Common myeloid progenitor, CD34-positive (primary cell): ENCODE results near the gene GCNT1.
"Not testable (repeated sequence)": the region's sequence is repeated elsewhere in the genome, so short reads cannot be mapped to it uniquely, and the experiment has no call there.

Experiments used
- CTCF ChIA-PET: fragments of 350-600 bp; sonication (Branson Sonifier 250); formaldehyde crosslinking; loops from one replicate; lab custom pipeline; 2021; ENCODE audit warnings: antibody characterized with exemption; lab: Charles Lee
- POLR2A ChIA-PET: fragments of 350-600 bp; sonication (Branson Sonifier 250); formaldehyde crosslinking; loops from one replicate; lab custom pipeline; 2021; ENCODE audit warnings: antibody characterized with exemption; lab: Charles Lee
- DNase-seq, 3 donors: peaks; one replicate each; pipeline versions ENCODE4 v3.0.0 to v3.0.0-alpha.2; 2013
- H3K27ac ChIP-seq, 2 experiments: 1 replicate in 1 of 2; 2 replicates in 1 of 2; pipeline ENCODE4 v1.7.0; 2013; ENCODE audit warnings: inconsistent platforms in 2 of 2, low read length in 2 of 2, mild to moderate bottlenecking in 2 of 2, low read depth in 1 of 2, moderate library complexity in 1 of 2; ENCODE audit not compliant: severe bottlenecking in 2 of 2, insufficient read depth in 1 of 2, poor library complexity in 1 of 2
- H3K27me3 ChIP-seq, 5 experiments: replicated peaks in 2 of 5; 1 replicate in 3 of 5; 2 replicates in 2 of 5; pipeline versions ENCODE4 v1.6.1 to v1.7.0; 2013; ENCODE audit warnings: low read length in 4 of 5, mild to moderate bottlenecking in 2 of 5, moderate library complexity in 2 of 5, inconsistent platforms in 1 of 5; ENCODE audit not compliant: insufficient read depth in 5 of 5, control insufficient read depth in 4 of 5
- H3K36me3 ChIP-seq, 4 experiments: 1 replicate in 2 of 4; 2 replicates in 2 of 4; pipeline versions ENCODE4 v1.6.1 to v1.7.0; 2013; ENCODE audit warnings: low read length in 3 of 4, control low read depth in 1 of 4, mild to moderate bottlenecking in 1 of 4; ENCODE audit not compliant: control insufficient read depth in 4 of 4, insufficient read depth in 4 of 4
- H3K4me1 ChIP-seq, 4 experiments: 1 replicate in 3 of 4; 2 replicates in 1 of 4; pipeline versions ENCODE4 v1.6.1 to v1.7.1; 2013; ENCODE audit warnings: low read length in 3 of 4, mild to moderate bottlenecking in 3 of 4, control low read depth in 1 of 4, inconsistent platforms in 1 of 4, moderate library complexity in 1 of 4; ENCODE audit not compliant: control insufficient read depth in 4 of 4, insufficient read depth in 4 of 4; ENCODE audit errors: control extremely low read depth in 1 of 4
- H3K4me3 ChIP-seq, 7 experiments: 1 replicate in 4 of 7; 2 replicates in 3 of 7; pipeline versions ENCODE4 v1.5.1 to v1.7.0; 2013; ENCODE audit warnings: mild to moderate bottlenecking in 7 of 7, low read length in 6 of 7, moderate library complexity in 6 of 7, inconsistent platforms in 2 of 7, low read depth in 2 of 7, control low read depth in 1 of 7; ENCODE audit not compliant: insufficient read depth in 4 of 7, control insufficient read depth in 1 of 7; ENCODE audit errors: extremely low read depth in 1 of 7
- H3K9me3 ChIP-seq, 5 experiments: 1 replicate in 4 of 5; 2 replicates in 1 of 5; pipeline versions ENCODE4 v1.6.1 to v1.7.1; 2013; ENCODE audit warnings: low read length in 4 of 5, mild to moderate bottlenecking in 2 of 5, inconsistent platforms in 1 of 5, low read depth in 1 of 5, moderate library complexity in 1 of 5; ENCODE audit not compliant: control insufficient read depth in 4 of 5, insufficient read depth in 2 of 5; ENCODE audit errors: control extremely low read depth in 1 of 5
- WGBS: methylation state at CpG from one replicate; pipeline ENCODE4 v1.1.5; 2013; ENCODE audit not compliant: insufficient coverage; 5-methylcytosine and 5-hydroxymethylcytosine counted together

Gene GCNT1

GRCh38 chr9:76477818-76478217 is 18.8 kb downstream of the GCNT1 start:
- DNase-seq, H3K27me3 ChIP-seq, H3K27ac ChIP-seq, H3K9me3 ChIP-seq, H3K4me3 ChIP-seq: not testable (repeated sequence)
- Histone ChIP-seq H3K36me3 (peaks cover 2 to 26% (median 10%) of the 10 kb centered on the region in 4 experiments), H3K4me1 (peaks cover 5 to 19% (median 9%) of the 10 kb centered on the region in 4 experiments)
- ChIA-PET CTCF (interaction anchor here (1.1 kb wide), 1 partner anchor 12 kb away, joined by 3 read pairs; no protein-coding TSS in a partner anchor), POLR2A (interaction anchor here (1.0 to 1.3 kb wide), 2 partner anchors 9 to 19 kb away, joined by 3 to 4 read pairs; partner anchors contain the start of gene GCNT1)
- 75% methylated on average over 4 of the region's 7 CpGs for WGBS

DNA sequence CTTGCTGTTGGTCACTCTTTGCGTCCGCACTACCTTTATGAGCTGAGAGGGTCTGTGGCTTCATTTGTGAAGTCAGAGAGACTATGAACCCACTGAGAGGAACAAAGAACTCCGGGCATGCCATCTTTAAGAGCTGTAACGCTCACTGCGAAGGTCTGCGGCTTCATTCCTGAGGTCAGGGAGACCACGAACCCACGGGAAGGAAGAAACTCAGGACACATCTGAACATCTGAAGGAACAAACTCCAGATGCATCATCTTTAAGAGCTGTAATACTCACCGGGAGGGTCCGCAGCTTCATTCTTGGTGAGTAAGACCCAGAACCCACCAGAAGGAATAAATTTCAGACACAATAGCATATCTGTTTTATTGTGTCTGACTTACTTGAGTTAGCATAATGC is 19.2 kb downstream of the GCNT1 start:
- Histone ChIP-seq H3K36me3 (peaks cover 2 to 26% (median 10%) of the 10 kb centered on the region in 4 experiments), H3K9me3 (peaks cover 0 to 6% (median 3%) of the 10 kb centered on the region in 5 experiments), H3K4me1 (peaks cover under 1 to 15% (median 6%) of the 10 kb centered on the region in 4 experiments), H3K4me3 (no peak overlapping the region), H3K27me3 (no peaks in the 10 kb centered on the region), H3K27ac (no peak overlapping the region)
- DNase-seq, result peak; percentile 17 to 78 (median 78)
- POLR2A ChIA-PET, result interaction anchor here (1.0 to 1.3 kb wide), 2 partner anchors 10 to 19 kb away, joined by 3 to 4 read pairs; partner anchors contain the start of gene GCNT1
- 35% methylated on average over 10 of the region's 10 CpGs for WGBS
- CTCF ChIA-PET, result interaction anchor here (1.1 kb wide), 1 partner anchor 12 kb away, joined by 3 read pairs; no protein-coding TSS in a partner anchor

DNA sequence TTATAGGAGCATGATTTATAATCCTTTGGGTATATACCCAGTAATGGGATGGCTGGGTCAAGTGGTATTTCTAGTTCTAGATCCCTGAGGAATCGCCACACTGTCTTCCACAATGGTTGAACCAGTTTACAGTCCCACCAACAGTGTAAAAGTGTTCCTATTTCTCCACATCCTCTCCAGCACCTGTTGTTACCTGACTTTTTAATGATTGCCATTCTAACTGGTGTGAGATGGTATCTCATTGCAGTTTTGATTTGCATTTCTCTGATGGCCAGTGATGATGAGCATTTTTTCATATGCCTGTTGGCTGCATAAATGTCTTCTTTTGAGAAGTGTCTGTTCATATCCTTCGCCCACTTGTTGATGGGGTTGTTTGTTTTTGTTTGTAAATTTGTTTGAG is 20.4 kb downstream of the GCNT1 start:
- H3K27ac ChIP-seq, POLR2A ChIA-PET, H3K27me3 ChIP-seq, H3K9me3 ChIP-seq, CTCF ChIA-PET, DNase-seq, H3K4me3 ChIP-seq: not testable (repeated sequence)
- Histone ChIP-seq H3K4me1 (peaks cover 0 to 15% (median 4%) of the 10 kb centered on the region in 4 experiments), H3K36me3 (peaks cover 0 to 26% (median 10%) of the 10 kb centered on the region in 4 experiments)
- no CpG with 5 or more reads among the region's 2 CpGs for WGBS

DNA sequence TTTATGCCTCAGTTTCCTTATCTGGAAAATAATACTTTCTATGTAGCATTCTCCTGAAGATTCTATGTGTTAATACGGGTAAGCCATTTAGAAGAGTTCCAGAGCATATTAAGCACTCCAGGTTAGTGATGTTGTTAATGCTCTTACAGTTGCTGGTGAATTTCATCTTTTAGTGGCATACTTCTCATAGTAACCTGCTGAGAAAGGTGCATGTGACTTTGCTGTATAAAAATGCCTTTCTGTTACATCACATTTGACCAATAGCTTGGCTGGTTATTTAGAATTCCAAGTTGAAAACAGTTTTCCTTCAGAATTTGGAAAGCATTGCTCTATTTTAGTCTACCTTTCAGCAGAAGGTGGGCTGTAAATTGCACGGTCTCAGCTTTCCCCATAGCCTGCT is 27.2 kb downstream of the GCNT1 start:
- ChIA-PET POLR2A (no interaction called here), CTCF (interaction anchor here (0.8 to 1.4 kb wide), 3 partner anchors 19 to 176 kb away, joined by 3 to 4 read pairs (median 3); no protein-coding TSS in a partner anchor)
- H3K27ac ChIP-seq, result no peak overlapping the region
- peaks cover 0 to 6% (median 0%) of the 10 kb centered on the region in 5 experiments for H3K9me3 ChIP-seq
- DNase-seq, result no peak
- WGBS, result no CpG with 5 or more reads among the region's 2 CpGs
- peaks cover 0 to 22% (median 5%) of the 10 kb centered on the region in 4 experiments for H3K36me3 ChIP-seq
- no peaks in the 10 kb centered on the region for H3K27me3 ChIP-seq
- H3K4me3 ChIP-seq, result no peak overlapping the region
- H3K4me1 ChIP-seq, result peaks cover 0 to 29% (median 20%) of the 10 kb centered on the region in 4 experiments

DNA sequence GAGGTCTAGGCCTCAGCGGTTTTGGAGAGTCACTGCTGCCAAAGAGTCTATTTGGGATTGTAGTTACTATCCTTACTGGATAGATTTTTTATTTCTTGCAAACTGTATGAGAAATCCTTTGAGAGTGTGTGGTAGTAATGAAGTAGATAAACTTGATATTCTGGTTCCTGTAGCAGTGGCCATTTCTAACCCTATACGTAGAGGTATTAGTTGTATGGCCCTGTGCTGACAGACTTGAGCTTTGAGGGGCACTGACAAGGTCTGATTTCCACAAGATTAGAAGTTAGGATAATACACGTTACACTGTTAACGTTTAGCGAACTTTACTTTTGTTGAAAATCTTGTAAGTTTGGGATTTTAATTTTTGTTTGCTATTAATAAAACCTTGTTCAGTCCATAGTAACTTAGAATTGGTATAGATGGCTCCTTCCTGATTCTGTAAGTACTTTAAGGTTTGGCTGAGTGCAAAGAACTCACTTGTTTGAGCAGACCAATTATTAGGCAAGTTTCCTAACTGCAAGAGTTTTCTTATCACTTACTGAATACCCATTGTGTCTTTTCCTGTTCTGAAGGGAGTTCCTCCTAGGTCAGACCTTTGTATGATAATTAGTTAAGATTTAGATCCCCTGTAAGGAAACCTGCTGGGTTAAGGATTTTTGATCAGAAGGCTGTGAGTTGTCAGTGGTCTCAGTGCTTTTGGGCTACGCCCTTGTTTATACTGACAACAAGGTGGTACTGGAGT is 31.4 kb downstream of the GCNT1 start:
- ChIA-PET POLR2A (interaction anchor here (1.1 kb wide), 1 partner anchor 34 kb away, joined by 3 read pairs; no protein-coding TSS in a partner anchor), CTCF (interaction anchor here (1.0 to 1.5 kb wide), 5 partner anchors 15 to 170 kb away, joined by 3 to 4 read pairs (median 3); no protein-coding TSS in a partner anchor)
- WGBS, result no CpG with 5 or more reads among the region's 6 CpGs
- peak; percentile 27 to 67 (median 51) for DNase-seq
- Histone ChIP-seq H3K27me3 (no peaks in the 10 kb centered on the region), H3K27ac (peak overlapping the region; percentile 46 to 70), H3K4me3 (peak overlapping the region in 3 of 7 experiments; percentile 28 to 40 (median 30)), H3K9me3 (peaks cover 0 to 13% (median 0%) of the 10 kb centered on the region in 5 experiments), H3K36me3 (peaks cover 0 to 17% (median 4%) of the 10 kb centered on the region in 4 experiments), H3K4me1 (peaks cover 0 to 35% (median 27%) of the 10 kb centered on the region in 4 experiments)

GRCh38 chr9:76491056-76491455 is 32.1 kb downstream of the GCNT1 start:
- peak overlapping the region in 3 of 7 experiments; percentile 28 to 40 (median 30) for H3K4me3 ChIP-seq
- peaks cover 0 to 13% (median 0%) of the 10 kb centered on the region in 5 experiments for H3K9me3 ChIP-seq
- WGBS, result 0% methylated on average over 1 of the region's 1 CpG
- H3K36me3 ChIP-seq, result peaks cover 0 to 16% (median 4%) of the 10 kb centered on the region in 4 experiments
- DNase-seq, result peak; percentile 31 to 68 (median 60)
- H3K4me1 ChIP-seq, result peaks cover 0 to 35% (median 27%) of the 10 kb centered on the region in 4 experiments
- ChIA-PET POLR2A (interaction anchor here (0.7 to 1.1 kb wide), 2 partner anchors 35 to 95 kb away, joined by 3 to 4 read pairs; no protein-coding TSS in a partner anchor), CTCF (interaction anchor here (1.0 to 1.2 kb wide), 2 partner anchors 10 to 17 kb away, joined by 3 to 4 read pairs; no protein-coding TSS in a partner anchor)
- H3K27me3 ChIP-seq, result not testable (repeated sequence)
- H3K27ac ChIP-seq, result peak overlapping the region; percentile 46 to 70
